Measurements from ENCODE around the gene HOXC9. TPM values are rescaled to one million over a fixed set of nuclear protein-coding genes. Genes with fewer than 3 reads are reported as not detected.

The HOXC9 gene
- total and polyA plus RNA-seq, 2 of the 4 experiments (the other 2 are of a cell fraction) = 0.26 TPM; not detected in 1

- Histone ChIP-seq H4K8ac (ENCODE audit: low read depth in 2 of 2, low read length in 2 of 2) (no peak overlapping the region), H3K4me1 (ENCODE audit: control insufficient read depth, insufficient read depth, low read length) (no peaks in the 10 kb centered on the region), H4K5ac (ENCODE audit: low read depth, low read length) (no peak overlapping the region), H3K9ac (ENCODE audit: low read depth, low read length) (no peak overlapping the region), H3K4ac (ENCODE audit: low read depth, low read length) (no peak overlapping the region), H2AK9ac (replicated peaks; ENCODE audit: low read depth, low read length, poor library complexity) (no peak overlapping the region), H3K4me3 (ENCODE audit: insufficient read depth, low read depth, low read length) (no peak overlapping the region), H2BK20ac (ENCODE audit: low read depth, low read length) (no peak overlapping the region), H3K36me3 (ENCODE audit: control insufficient read depth, insufficient read depth, low read length) (no peaks in the 10 kb centered on the region), H2BK120ac (ENCODE audit: low read depth, low read length) (no peak overlapping the region), H2BK5ac (ENCODE audit: low read depth, low read length, poor library complexity, severe bottlenecking) (no peak overlapping the region), H3K56ac (ENCODE audit: extremely low read depth, insufficient read depth, low read length) (no peak overlapping the region), H2BK15ac (ENCODE audit: low read depth, low read length) (no peak overlapping the region), H4K20me1 (ENCODE audit: insufficient read depth, low read length) (no peaks in the 10 kb centered on the region), H3K14ac (replicated peaks; ENCODE audit: low read depth, low read length) (no peak overlapping the region), H2AK5ac (ENCODE audit: low read depth, low read length) (no peak overlapping the region), H3K79me1 (ENCODE audit: low read depth in 1 of 2, low read length in 2 of 2) (no peaks in the 10 kb centered on the region), H3K27ac (ENCODE audit: insufficient read depth, low read length) (no peak overlapping the region), H3K18ac (ENCODE audit: low read depth, low read length) (no peak overlapping the region), H3K9me3 (ENCODE audit: control insufficient read depth, insufficient read depth, low read length) (no peaks in the 10 kb centered on the region), H3K9me1 (ENCODE audit: insufficient read depth, low read length) (no peaks in the 10 kb centered on the region), H3K23ac (ENCODE audit: low read depth, low read length) (no peak overlapping the region), H4K91ac (ENCODE audit: insufficient read depth, low read depth, low read length) (no peak overlapping the region), H3K27me3 (ENCODE audit: control insufficient read depth, insufficient read depth, low read length) (peaks cover 84% of the 10 kb centered on the region), H2AFZ (replicated peaks; ENCODE audit: low read length, poor library complexity) (no peak overlapping the region), H3K4me2 (ENCODE audit: low read depth, low read length) (no peak overlapping the region)
- ChIA-PET POLR2A (ENCODE audit: unreplicated experiment) (no interaction called here), CTCF (interaction anchor here (0.5 kb wide), 1 partner anchor 11 kb away, joined by 3 read pairs; no protein-coding TSS in a partner anchor)
- WGBS, 2 experiments (ENCODE audit: extremely low coverage in 2 of 2, insufficient read length in 1 of 2) = 0% methylated on average over 2 of the region's 16 CpGs; no CpG with 5 or more reads in 1 of the 2 experiments
- ATAC-seq (ENCODE audit: low read depth) = no peak
- intact Hi-C loops (cut with micrococcal nuclease) (no loop called here), in situ Hi-C loops (cut with MboI; ENCODE audit: low sequenced_read_pairs) (no loop called here), dilution Hi-C loops (cut with HindIII; ENCODE audit: low sequenced_read_pairs, unreplicated experiment) (no loop called here)
- no TSS peak for BruUV-seq (replicated peaks)
- TF ChIP-seq RCOR1 (IDR thresholded peaks at IDR 0.05; ENCODE audit: insufficient replicate concordance, low read length) (no peak), MXI1 (IDR thresholded peaks at IDR 0.05; ENCODE audit: borderline replicate concordance, low read depth, low read length) (no peak), RFX5 (IDR thresholded peaks at IDR 0.05; ENCODE audit: low read depth, low read length) (no peak), MAFK (IDR thresholded peaks at IDR 0.05; ENCODE audit: low read depth, low read length) (no peak), FOS (IDR thresholded peaks at IDR 0.05; ENCODE audit: low read depth, low read length) (no peak), SMC3 (IDR thresholded peaks at IDR 0.05; ENCODE audit: low read depth, low read length) (no peak), BHLHE40 (IDR thresholded peaks at IDR 0.05; ENCODE audit: low read depth, low read length) (no peak), POLR2A (IDR thresholded peaks at IDR 0.05; ENCODE audit: low read depth, low read length) (no peak), RAD21 (IDR thresholded peaks at IDR 0.05; ENCODE audit: low read length) (no peak), NFE2L2 (IDR thresholded peaks at IDR 0.05; ENCODE audit: low read depth, low read length) (no peak), MAZ (IDR thresholded peaks at IDR 0.05; ENCODE audit: borderline replicate concordance, low read depth, low read length) (no peak), CHD1 (IDR thresholded peaks at IDR 0.05; ENCODE audit: low read depth, low read length) (no peak), CEBPB (IDR thresholded peaks at IDR 0.05; ENCODE audit: low read depth, low read length) (no peak)
- TF ChIP-seq, protein P1, sequence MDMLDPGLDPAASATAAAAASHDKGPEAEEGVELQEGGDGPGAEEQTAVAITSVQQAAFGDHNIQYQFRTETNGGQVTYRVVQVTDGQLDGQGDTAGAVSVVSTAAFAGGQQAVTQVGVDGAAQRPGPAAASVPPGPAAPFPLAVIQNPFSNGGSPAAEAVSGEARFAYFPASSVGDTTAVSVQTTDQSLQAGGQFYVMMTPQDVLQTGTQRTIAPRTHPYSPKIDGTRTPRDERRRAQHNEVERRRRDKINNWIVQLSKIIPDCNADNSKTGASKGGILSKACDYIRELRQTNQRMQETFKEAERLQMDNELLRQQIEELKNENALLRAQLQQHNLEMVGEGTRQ (IDR thresholded peaks at IDR 0.05; ENCODE audit: low read depth, low read length) = no peak
- TF ChIP-seq, protein P2, sequence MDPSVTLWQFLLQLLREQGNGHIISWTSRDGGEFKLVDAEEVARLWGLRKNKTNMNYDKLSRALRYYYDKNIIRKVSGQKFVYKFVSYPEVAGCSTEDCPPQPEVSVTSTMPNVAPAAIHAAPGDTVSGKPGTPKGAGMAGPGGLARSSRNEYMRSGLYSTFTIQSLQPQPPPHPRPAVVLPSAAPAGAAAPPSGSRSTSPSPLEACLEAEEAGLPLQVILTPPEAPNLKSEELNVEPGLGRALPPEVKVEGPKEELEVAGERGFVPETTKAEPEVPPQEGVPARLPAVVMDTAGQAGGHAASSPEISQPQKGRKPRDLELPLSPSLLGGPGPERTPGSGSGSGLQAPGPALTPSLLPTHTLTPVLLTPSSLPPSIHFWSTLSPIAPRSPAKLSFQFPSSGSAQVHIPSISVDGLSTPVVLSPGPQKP (IDR thresholded peaks at IDR 0.05; ENCODE audit: borderline replicate concordance, low read depth, low read length) = no peak
- TF ChIP-seq, protein P3, sequence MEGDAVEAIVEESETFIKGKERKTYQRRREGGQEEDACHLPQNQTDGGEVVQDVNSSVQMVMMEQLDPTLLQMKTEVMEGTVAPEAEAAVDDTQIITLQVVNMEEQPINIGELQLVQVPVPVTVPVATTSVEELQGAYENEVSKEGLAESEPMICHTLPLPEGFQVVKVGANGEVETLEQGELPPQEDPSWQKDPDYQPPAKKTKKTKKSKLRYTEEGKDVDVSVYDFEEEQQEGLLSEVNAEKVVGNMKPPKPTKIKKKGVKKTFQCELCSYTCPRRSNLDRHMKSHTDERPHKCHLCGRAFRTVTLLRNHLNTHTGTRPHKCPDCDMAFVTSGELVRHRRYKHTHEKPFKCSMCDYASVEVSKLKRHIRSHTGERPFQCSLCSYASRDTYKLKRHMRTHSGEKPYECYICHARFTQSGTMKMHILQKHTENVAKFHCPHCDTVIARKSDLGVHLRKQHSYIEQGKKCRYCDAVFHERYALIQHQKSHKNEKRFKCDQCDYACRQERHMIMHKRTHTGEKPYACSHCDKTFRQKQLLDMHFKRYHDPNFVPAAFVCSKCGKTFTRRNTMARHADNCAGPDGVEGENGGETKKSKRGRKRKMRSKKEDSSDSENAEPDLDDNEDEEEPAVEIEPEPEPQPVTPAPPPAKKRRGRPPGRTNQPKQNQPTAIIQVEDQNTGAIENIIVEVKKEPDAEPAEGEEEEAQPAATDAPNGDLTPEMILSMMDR (conservative IDR thresholded peaks at IDR 0.05; ENCODE audit: low read depth, low read length) = no peak
- no peak for DNase-seq
Measured at GRCh38 chr12:54021432-54022013, 21.6 kb downstream of the HOXC9 start.
